HUES48 (cell line): ENCODE data around the gene MPST.
"Not testable (repeated sequence)": the region's sequence is repeated elsewhere in the genome, so short reads cannot be mapped to it uniquely, and the experiment has no call there.

Experiments used
- H3K27ac ChIP-seq: one replicate; pipeline ENCODE4 v1.7.0; 2013; ENCODE audit warnings: low read depth, low read length, inconsistent platforms
- H3K27me3 ChIP-seq: 2 replicates; pipeline ENCODE4 v1.6.1; 2013; ENCODE audit warnings: mild to moderate bottlenecking, low read length; ENCODE audit not compliant: control insufficient read depth, insufficient read depth
- H3K36me3 ChIP-seq: 2 replicates; pipeline ENCODE4 v1.6.1; 2013; ENCODE audit warnings: low read length; ENCODE audit not compliant: control insufficient read depth, insufficient read depth
- H3K4me1 ChIP-seq: 2 replicates; pipeline ENCODE4 v1.6.1; 2013; ENCODE audit warnings: mild to moderate bottlenecking, low read length; ENCODE audit not compliant: control insufficient read depth, insufficient read depth
- H3K4me3 ChIP-seq: 2 replicates; pipeline ENCODE4 v1.5.1; 2013; ENCODE audit warnings: mild to moderate bottlenecking, low read depth, low read length
- H3K9ac ChIP-seq: 2 replicates; pipeline ENCODE4 v1.6.1; 2013; ENCODE audit warnings: mild to moderate bottlenecking, low read depth, low read length, moderate library complexity
- H3K9me3 ChIP-seq: 2 replicates; pipeline ENCODE4 v1.6.1; 2013; ENCODE audit warnings: low read length; ENCODE audit not compliant: control insufficient read depth, insufficient read depth

Gene MPST

DNA sequence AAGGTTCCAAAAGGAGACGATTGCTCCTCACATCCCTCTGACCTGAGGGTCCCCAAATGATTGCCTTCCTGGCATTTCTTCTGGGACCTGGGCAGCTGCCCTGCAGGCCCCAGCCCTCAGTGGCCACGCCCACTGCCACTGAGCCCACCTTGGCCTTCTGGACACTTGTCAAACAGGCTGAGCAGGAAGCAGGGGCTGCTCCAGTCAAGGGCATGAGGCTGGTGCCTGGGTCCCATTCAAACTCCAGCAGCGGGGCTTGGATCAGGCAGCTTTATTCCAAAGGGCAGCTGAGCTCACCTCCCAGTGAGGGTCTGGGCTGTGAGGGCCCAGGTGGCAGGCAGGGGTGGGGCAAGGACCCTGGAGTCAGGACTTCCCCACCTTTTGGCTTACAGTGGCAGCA lies 45.6 kb downstream of the MPST start:
- H3K4me1 ChIP-seq, result peaks cover 11% of the 10 kb centered on the region

DNA sequence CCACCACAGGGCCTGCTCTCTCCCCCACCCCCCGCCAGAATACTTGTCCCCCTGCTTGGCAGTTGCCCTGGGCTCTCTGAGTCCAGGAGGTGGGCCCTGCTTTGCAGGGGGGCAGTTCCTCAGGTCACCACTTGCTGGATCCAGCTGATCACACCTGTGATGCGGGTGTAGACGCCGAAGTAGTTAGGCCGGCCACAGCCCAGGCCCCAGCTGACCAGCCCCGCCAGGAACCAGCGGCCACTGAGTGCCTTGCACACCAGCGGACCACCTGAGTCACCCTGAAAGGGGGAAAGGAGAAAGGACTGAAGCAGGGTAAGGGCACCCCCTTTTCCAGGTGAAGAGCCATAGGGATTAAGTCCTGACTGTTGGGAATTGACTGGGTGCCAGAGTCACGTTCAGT lies 46.4 kb downstream of the MPST start:
- H3K27me3 ChIP-seq, result peaks cover 55% of the 10 kb centered on the region
- H3K36me3 ChIP-seq, result peaks cover 6% of the 10 kb centered on the region; the same call in 1 of the 2 replicates

More for the DNA sequence above, 45.6 kb downstream of the MPST start:
- Histone ChIP-seq H3K4me3 (no peak overlapping the region), H3K36me3 (peaks cover 14% of the 10 kb centered on the region; the same call in 1 of the 2 replicates), H3K9ac (no peak overlapping the region), H3K27ac (no peak overlapping the region), H3K9me3 (no peaks in the 10 kb centered on the region), H3K27me3 (peaks cover 47% of the 10 kb centered on the region)

DNA sequence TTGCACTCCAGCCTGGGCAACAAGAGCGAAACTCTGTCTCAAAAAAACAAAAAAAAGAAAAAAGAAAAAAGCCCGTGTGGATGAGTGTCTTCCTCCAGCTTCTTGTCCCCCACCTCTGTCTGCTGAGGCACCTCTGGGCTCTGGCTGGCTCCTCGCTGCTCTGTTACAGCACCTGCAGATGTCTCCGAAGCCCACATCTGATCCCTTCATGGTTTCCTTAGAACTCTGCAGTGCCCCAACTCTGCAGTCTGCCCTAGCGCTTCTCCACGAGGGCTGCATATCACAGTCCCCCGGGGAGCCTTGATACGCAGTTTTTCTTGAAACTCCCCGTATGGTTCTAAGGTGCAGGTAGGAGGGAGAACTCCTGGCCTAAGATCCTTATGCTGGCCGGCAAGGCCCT lies 47.9 kb downstream of the MPST start:
- Histone ChIP-seq H3K4me1 (peaks cover 10% of the 10 kb centered on the region), H3K9ac (no peak overlapping the region), H3K9me3 (no peaks in the 10 kb centered on the region), H3K4me3 (no peak overlapping the region), H3K27ac (no peak overlapping the region), H3K27me3 (peaks cover 66% of the 10 kb centered on the region), H3K36me3 (no peaks in the 10 kb centered on the region)

More for the DNA sequence above, 46.4 kb downstream of the MPST start:
- Histone ChIP-seq H3K9me3 (no peaks in the 10 kb centered on the region), H3K4me3 (no peak overlapping the region), H3K9ac (no peak overlapping the region), H3K4me1 (peaks cover 11% of the 10 kb centered on the region), H3K27ac (no peak overlapping the region)

DNA sequence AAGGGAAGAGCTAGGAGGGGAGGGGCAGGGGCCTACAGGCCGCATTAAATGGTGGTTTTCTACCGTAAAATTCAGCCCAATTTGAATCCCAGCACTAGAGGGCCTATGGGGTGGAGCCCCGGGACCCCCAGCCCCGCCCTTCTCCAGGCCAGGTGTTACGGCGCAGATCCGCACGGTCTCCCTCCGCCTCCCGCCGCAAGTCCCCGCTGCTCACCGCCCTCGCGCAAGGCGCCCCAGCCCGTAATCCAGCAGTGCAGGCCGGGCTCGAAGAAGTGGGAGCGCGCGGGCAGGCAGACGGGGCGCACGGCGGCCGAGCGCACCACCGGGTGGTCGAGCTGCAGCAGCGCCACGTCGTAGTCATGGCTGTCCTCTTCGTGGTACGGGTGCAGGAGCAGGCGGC lies 49.3 kb downstream of the MPST start:
- Histone ChIP-seq H3K4me1 (peaks cover 4% of the 10 kb centered on the region; the same call in 1 of the 2 replicates), H3K27me3 (peaks cover 77% of the 10 kb centered on the region), H3K9ac (no peak overlapping the region), H3K36me3 (no peaks in the 10 kb centered on the region), H3K9me3 (no peaks in the 10 kb centered on the region), H3K27ac (no peak overlapping the region), H3K4me3 (peak overlapping the region; percentile 56)

DNA sequence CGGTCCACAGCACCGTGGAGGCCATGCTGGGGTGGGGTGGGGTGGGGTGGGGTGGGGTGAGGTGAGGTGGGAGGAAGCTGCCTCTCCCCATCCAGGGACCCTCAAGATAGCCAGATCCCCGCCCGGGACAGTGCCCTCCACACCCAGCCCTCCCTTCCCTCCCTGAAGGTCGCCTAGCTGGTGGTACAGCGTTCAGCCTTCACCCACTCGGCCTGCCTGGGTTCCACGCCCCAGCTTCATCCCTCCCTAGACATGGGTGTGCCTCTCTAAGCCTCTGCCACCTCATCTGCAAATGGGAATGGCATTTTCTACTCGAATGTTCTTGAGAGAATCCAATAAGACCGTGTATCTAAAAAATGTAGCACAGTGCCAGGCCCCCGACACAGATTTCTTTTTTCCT lies 49.8 kb downstream of the MPST start:
- no peaks in the 10 kb centered on the region for H3K36me3 ChIP-seq
- peak overlapping the region; percentile 56 for H3K4me3 ChIP-seq
- H3K9ac ChIP-seq, result no peak overlapping the region
- H3K9me3 ChIP-seq, result no peaks in the 10 kb centered on the region
- peaks cover 4% of the 10 kb centered on the region; the same call in 1 of the 2 replicates for H3K4me1 ChIP-seq
- peaks cover 82% of the 10 kb centered on the region for H3K27me3 ChIP-seq
- no peak overlapping the region for H3K27ac ChIP-seq

DNA sequence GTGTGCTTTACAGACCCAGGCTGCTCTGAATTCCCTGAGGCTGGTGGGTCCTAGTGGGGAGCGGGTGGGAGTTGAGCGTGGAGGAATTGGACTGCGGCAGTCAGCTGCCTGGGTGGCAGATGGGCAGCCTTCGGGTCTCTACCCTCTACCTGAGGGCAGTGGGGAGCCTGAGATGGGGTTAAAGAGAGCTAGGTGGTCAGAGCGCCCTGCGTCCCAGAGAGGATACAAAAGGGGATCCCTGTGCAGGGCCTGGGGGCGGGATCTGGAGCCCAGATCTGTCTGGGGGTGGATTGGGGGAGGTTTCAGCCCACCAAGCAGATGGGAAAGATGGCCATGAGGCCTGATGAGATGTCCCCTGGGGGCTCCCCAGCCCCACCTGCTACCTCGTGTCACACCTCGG lies 50.2 kb downstream of the MPST start:
- H3K27me3 ChIP-seq, result peaks cover 83% of the 10 kb centered on the region
- no peak overlapping the region for H3K4me3 ChIP-seq
- H3K9ac ChIP-seq, result no peak overlapping the region
- no peaks in the 10 kb centered on the region for H3K36me3 ChIP-seq
- H3K4me1 ChIP-seq, result peaks cover 4% of the 10 kb centered on the region; the same call in 1 of the 2 replicates
- no peaks in the 10 kb centered on the region for H3K9me3 ChIP-seq
- H3K27ac ChIP-seq, result no peak overlapping the region

DNA sequence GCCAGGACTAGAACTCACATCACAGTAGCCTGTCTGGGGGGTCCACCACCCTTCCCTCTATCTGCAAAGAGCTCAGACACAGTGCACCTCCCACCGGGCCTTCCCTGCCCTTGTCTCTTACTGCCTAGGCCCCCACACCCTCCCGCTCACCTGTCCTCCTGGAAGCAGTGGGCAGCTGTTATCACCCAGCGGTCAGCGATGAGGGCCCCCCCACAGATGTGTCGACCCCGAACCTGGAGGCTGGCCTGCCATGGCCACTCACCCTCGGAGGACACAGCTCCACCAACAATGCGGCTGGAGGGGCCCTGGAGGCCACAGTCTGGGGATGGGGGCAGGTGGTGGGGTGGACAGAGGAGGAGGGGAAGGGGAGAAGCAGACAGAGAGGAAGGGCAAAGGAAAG lies 50.8 kb downstream of the MPST start:
- Histone ChIP-seq H3K4me1 (peaks cover 4% of the 10 kb centered on the region; the same call in 1 of the 2 replicates), H3K9ac (no peak overlapping the region), H3K36me3 (no peaks in the 10 kb centered on the region), H3K9me3 (no peaks in the 10 kb centered on the region), H3K27me3 (peaks cover 88% of the 10 kb centered on the region), H3K4me3 (no peak overlapping the region), H3K27ac (no peak overlapping the region)

DNA sequence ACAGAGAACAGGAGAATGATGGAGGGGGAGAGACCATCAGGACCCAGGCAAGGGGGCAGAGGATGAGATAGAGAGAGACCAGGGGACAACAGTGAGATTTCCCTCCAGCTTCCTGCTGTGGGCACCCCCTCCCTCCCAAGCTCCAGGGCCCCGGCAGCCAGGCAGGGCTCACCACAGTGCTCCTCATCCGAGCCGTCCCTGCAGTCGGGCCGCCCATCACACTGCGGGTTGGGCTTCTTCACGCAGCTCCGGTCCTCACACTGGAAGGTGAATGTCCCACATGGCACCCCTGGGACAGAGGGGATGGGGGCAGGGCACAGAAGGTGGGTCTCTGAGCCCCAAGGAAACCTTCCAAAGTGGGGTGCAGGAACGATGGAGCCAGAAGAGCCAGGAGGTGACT lies 51.2 kb downstream of the MPST start:
- Histone ChIP-seq H3K27me3 (peaks cover 85% of the 10 kb centered on the region), H3K9me3 (no peaks in the 10 kb centered on the region), H3K36me3 (no peaks in the 10 kb centered on the region), H3K27ac (no peak overlapping the region), H3K4me1 (peaks cover 4% of the 10 kb centered on the region; the same call in 1 of the 2 replicates), H3K4me3 (no peak overlapping the region), H3K9ac (no peak overlapping the region)

DNA sequence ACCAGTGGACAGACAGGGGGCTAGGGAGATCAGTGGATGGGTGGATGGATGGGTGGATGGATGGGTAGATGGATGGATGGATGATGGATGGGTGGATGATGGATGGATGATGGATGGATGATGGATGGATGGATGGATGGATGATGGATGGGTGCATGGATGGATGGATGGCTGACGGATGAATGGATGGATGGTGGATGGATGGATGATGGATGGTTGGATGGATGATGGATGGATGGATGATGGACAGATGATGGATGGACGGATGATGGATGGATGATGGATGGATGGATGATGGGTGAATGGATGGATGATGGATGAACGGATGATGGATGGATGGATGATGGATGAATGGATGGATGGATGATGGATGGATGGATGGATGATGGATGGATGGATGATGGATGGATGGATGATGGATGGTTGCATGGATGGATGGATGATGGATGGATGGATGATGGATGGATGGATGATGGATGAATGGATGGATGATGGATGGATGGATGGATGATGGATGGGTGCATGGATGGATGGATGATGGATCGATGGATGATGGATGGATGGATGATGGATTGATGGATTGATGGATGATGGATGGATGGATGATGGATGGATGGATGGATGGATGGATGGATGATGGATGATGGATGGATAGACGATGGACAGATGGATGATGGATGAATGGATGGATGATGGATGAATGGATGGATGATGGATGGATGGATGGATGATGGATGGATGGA lies 52.5 kb downstream of the MPST start:
- not testable (repeated sequence) for H3K36me3 ChIP-seq, H3K9me3 ChIP-seq, H3K4me1 ChIP-seq, H3K27ac ChIP-seq, H3K9ac ChIP-seq, H3K4me3 ChIP-seq
- peaks cover 84% of the 10 kb centered on the region for H3K27me3 ChIP-seq

DNA sequence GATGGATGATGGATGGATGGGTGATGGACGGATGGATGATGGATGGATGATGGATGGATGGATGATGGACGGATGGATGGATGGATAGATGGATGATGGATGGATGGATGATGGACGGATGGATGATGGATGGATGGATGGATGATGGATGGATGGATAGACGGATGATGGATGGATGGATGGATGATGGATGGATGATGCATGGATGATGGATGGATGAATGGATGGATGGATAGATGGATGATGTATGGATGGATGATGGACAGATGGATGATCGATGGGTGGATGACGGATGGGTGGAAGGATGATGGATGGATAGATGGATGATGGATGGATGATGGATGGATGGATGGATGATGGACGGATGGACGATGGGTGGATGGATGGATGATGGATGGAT lies 53.1 kb downstream of the MPST start:
- Histone ChIP-seq H3K27me3 (peaks cover 84% of the 10 kb centered on the region), H3K4me3 (no peak overlapping the region), H3K4me1 (peaks cover 4% of the 10 kb centered on the region; the same call in 1 of the 2 replicates), H3K36me3 (no peaks in the 10 kb centered on the region), H3K9me3 (no peaks in the 10 kb centered on the region), H3K27ac (no peak overlapping the region), H3K9ac (no peak overlapping the region)

DNA sequence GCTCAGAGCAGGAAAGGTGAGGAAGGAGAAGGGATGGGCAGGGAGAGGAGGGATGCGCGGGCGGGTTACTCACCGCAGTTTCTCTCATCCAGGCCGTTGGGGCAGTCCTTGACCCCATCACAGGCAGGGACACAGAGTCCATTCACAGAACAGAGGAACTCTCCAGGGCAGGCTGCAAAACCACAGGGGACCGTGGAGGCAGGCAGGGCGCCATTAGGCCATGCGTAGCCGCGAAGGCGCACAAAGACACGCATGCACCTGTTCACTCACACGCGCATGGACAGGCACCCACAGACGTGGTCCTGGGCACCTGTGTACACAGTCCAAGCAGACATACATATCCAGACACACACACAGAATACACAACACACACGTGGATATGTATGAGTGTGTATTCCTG lies 55.0 kb downstream of the MPST start:
- Histone ChIP-seq H3K4me1 (no peaks in the 10 kb centered on the region), H3K27me3 (peaks cover 68% of the 10 kb centered on the region), H3K36me3 (no peaks in the 10 kb centered on the region), H3K4me3 (no peak overlapping the region), H3K27ac (no peak overlapping the region), H3K9me3 (no peaks in the 10 kb centered on the region), H3K9ac (no peak overlapping the region)
